ENCODE results near the gene GAB3. TPM values are rescaled to one million over a fixed set of nuclear protein-coding genes. Genes with fewer than 3 reads are reported as not detected.

GAB3 gene
- total and polyA plus RNA-seq, 2 donors (not counting 3 experiments of a cell fraction or from before 2014, with no cell fraction given): 6.0 to 6.2 TPM

GRCh38 chrX:154791939-154792338 lies 41.1 kb upstream of the GAB3 start:
- TF ChIP-seq JUN (IDR thresholded peaks at IDR 0.05; ENCODE audit: borderline replicate concordance, insufficient read depth, insufficient read length, low read depth): no peak
- no peak for TF ChIP-seq EZH2 (IDR thresholded peaks at IDR 0.05; ENCODE audit: borderline replicate concordance, low read depth, low read length, severe bottlenecking)
- no peak for TF ChIP-seq MAX (IDR thresholded peaks at IDR 0.05; ENCODE audit: insufficient read depth, insufficient read length)
- TF ChIP-seq GATA2 (IDR thresholded peaks at IDR 0.05; ENCODE audit: insufficient read depth, insufficient read length, low read depth, low read length): no peak
- no peak for TF ChIP-seq CTCF (IDR thresholded peaks at IDR 0.05; ENCODE audit: extremely low read depth in 1 of 2, insufficient read depth in 1 of 2, low read depth in 1 of 2, low read length in 2 of 2)
- no peak for TF ChIP-seq MYC (IDR thresholded peaks at IDR 0.05; ENCODE audit: low read depth, low read length)
- TF ChIP-seq POLR2A (IDR thresholded peaks at IDR 0.05; ENCODE audit: low read depth, low read length): no peak
- TF ChIP-seq FOS (IDR thresholded peaks at IDR 0.05; ENCODE audit: borderline replicate concordance, insufficient read depth, low read length): no peak
- TF ChIP-seq POLR2AphosphoS5 (IDR thresholded peaks at IDR 0.05; ENCODE audit: insufficient read depth, low read depth, low read length): no peak
- Histone ChIP-seq H3K36me3 (ENCODE audit: control insufficient read depth in 2 of 2, extremely low read depth in 1 of 2, insufficient read depth in 2 of 2, low read length in 2 of 2) (no peaks in the 10 kb centered on the region), H3K4me3 (replicated peaks in 1 of 3; ENCODE audit: insufficient read depth in 1 of 3, low read depth in 1 of 3, low read length in 3 of 3) (no peak overlapping the region), H3K4me2 (ENCODE audit: insufficient read depth, low read length) (no peak overlapping the region), H3K9ac (replicated peaks; ENCODE audit: extremely low read depth, insufficient read depth, low read length) (no peak overlapping the region), H3K27me3 (ENCODE audit: control insufficient read depth in 2 of 2, insufficient read depth in 2 of 2, low read length in 2 of 2) (no peaks in the 10 kb centered on the region), H4K20me1 (replicated peaks; ENCODE audit: control insufficient read depth, extremely low read depth, insufficient read depth, low read length) (no peaks in the 10 kb centered on the region), H3K9me3 (replicated peaks; ENCODE audit: control insufficient read depth, insufficient read depth, low read length) (no peaks in the 10 kb centered on the region), H3K79me2 (ENCODE audit: control insufficient read depth, insufficient read depth, low read length) (no peaks in the 10 kb centered on the region), H3K9me1 (replicated peaks; ENCODE audit: control insufficient read depth, extremely low read depth, insufficient read depth, low read length) (no peaks in the 10 kb centered on the region), H2AFZ (ENCODE audit: low read depth, low read length) (no peak overlapping the region), H3K4me1 (ENCODE audit: control insufficient read depth, extremely low read depth, insufficient read depth, low read length) (no peaks in the 10 kb centered on the region), H3K27ac (ENCODE audit: insufficient read depth, low read depth, low read length) (no peak overlapping the region)
- DNase-seq (ENCODE audit: low read depth, low spot score) (no peak), FAIRE-seq (no peak)
- POLR2A ChIA-PET: no interaction called here
- intact Hi-C loops (cut with micrococcal nuclease): no loop called here
- BruUV-seq (replicated peaks): no TSS peak
- CTCF ChIA-PET: interaction anchor here (1.6 kb wide), 2 partner anchors 10 to 13 kb away, joined by 3 to 5 read pairs; partner anchors contain the start of gene MPP1
- dilution Hi-C loops (cut with MboI; ENCODE audit: extremely low pct_ligation_motif_present, low sequenced_read_pairs): no loop called here
